ENCODE results near the gene SPEM2. TPM values are rescaled to one million over a fixed set of nuclear protein-coding genes. Genes with fewer than 3 reads are reported as not detected.

The SPEM2 gene
- total and polyA plus RNA-seq, 2 of the 4 experiments (the other 2 are of a cell fraction): not detected

DNA sequence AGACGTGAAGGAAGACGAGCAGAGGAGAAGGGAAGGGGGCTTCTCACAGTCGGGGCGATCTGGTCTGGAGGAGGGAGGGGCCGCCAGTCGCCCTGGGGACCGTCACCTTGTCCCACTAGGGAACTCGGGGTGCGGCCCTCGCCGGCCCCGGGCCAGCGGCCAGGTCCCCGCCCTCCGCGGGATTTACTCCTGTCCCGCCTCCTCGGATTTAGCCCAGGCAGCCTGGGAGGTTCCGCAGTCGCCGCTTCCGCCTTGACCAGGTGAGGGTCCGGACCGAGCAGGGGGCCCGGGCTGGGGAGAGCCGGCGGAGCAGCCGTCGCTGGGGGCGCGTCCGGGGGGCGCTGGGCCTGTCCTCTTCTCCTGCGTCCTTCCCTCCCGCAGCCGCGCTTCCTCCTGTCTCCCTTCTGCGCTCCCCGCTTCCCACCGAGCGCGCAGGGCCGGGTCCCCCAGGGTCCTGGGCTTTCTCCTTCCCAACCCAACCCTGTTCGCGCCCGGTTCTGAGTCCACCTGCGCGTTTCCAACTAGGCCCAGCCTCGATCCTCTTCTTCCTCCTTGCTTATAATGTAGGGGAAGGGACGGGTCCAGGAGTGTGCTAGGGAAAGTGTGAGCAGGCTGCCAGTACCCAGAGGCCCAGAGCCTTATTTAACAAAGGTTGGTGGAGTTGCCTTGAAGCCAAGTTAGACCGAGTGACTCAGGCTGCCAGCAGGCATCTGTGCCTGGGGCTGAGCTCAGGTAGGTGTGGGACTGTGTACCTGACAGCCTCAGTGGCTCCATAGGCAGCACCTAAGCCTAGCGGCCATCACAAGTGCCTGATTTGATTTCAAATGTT is 44.3 kb upstream of the SPEM2 start, which contains the start of gene TNK1:
TNK1 (plus strand) TSS at position 235 of the 829 bp plus-strand sequence. CDS start 1,838 bp downstream, outside the sequence.
- CTCF ChIA-PET: no interaction called here
- H4K20me1 ChIP-seq (ENCODE audit: insufficient read depth, low read length): no peaks in the 10 kb centered on the region
- peak within 1 kb of the TSS; percentile 11; the same call in 1 of the 2 replicates for H3K4me3 ChIP-seq (ENCODE audit: insufficient read depth, low read depth, low read length)
- dilution Hi-C loops (cut with HindIII; ENCODE audit: low sequenced_read_pairs, unreplicated experiment) (no loop called here), intact Hi-C loops (cut with micrococcal nuclease) (no loop called here), in situ Hi-C loops (cut with MboI; ENCODE audit: low sequenced_read_pairs) (no loop called here)
- H2AK9ac ChIP-seq (replicated peaks; ENCODE audit: low read depth, low read length, poor library complexity): peak within 1 kb of the TSS; percentile 57
- no peak within 1 kb of the TSS; a peak in 1 of 4 replicates for H4K8ac ChIP-seq (ENCODE audit: low read depth in 2 of 2, low read length in 2 of 2)
- no peak within 1 kb of the TSS for H3K27ac ChIP-seq (ENCODE audit: insufficient read depth, low read length)
- H3K56ac ChIP-seq (ENCODE audit: extremely low read depth, insufficient read depth, low read length): no peak within 1 kb of the TSS
- no peak for DNase-seq
- no peak for TF ChIP-seq RAD21 (IDR thresholded peaks at IDR 0.05; ENCODE audit: low read length)
- TF ChIP-seq MXI1 (IDR thresholded peaks at IDR 0.05; ENCODE audit: borderline replicate concordance, low read depth, low read length): no peak
- no peak for TF ChIP-seq BHLHE40 (IDR thresholded peaks at IDR 0.05; ENCODE audit: low read depth, low read length)
- no peak for TF ChIP-seq MAZ (IDR thresholded peaks at IDR 0.05; ENCODE audit: borderline replicate concordance, low read depth, low read length)
- no peak within 1 kb of the TSS for H2BK15ac ChIP-seq (ENCODE audit: low read depth, low read length)
- peak within 1 kb of the TSS; percentile 84 for H2AFZ ChIP-seq (replicated peaks; ENCODE audit: low read length, poor library complexity)
- no peak within 1 kb of the TSS for H2BK120ac ChIP-seq (ENCODE audit: low read depth, low read length)
- H4K91ac ChIP-seq (ENCODE audit: insufficient read depth, low read depth, low read length): no peak within 1 kb of the TSS
- peak within 1 kb of the TSS; percentile 3 for H3K4me2 ChIP-seq (ENCODE audit: low read depth, low read length)
- no peak within 1 kb of the TSS for H4K5ac ChIP-seq (ENCODE audit: low read depth, low read length)
- no peaks in the 10 kb centered on the region for H3K79me1 ChIP-seq (ENCODE audit: low read depth in 1 of 2, low read length in 2 of 2)
- peaks cover 8% of the 10 kb centered on the region; the same call in 1 of the 2 replicates for H3K9me3 ChIP-seq (ENCODE audit: control insufficient read depth, insufficient read depth, low read length)
- H3K4ac ChIP-seq (ENCODE audit: low read depth, low read length): no peak within 1 kb of the TSS
- no peak within 1 kb of the TSS for H3K18ac ChIP-seq (ENCODE audit: low read depth, low read length)
- H3K14ac ChIP-seq (replicated peaks; ENCODE audit: low read depth, low read length): no peak within 1 kb of the TSS
- peaks cover 26% of the 10 kb centered on the region for H3K27me3 ChIP-seq (ENCODE audit: control insufficient read depth, insufficient read depth, low read length)
- no peak within 1 kb of the TSS; the same call in 1 of the 2 replicates for H3K9ac ChIP-seq (ENCODE audit: low read depth, low read length)
- BruUV-seq (replicated peaks): no TSS peak
- peaks cover 7% of the 10 kb centered on the region; the same call in 1 of the 2 replicates for H3K4me1 ChIP-seq (ENCODE audit: control insufficient read depth, insufficient read depth, low read length)
- no peak within 1 kb of the TSS for H2BK5ac ChIP-seq (ENCODE audit: low read depth, low read length, poor library complexity, severe bottlenecking)
- peaks cover 2% of the 10 kb centered on the region; the same call in 1 of the 2 replicates for H3K9me1 ChIP-seq (ENCODE audit: insufficient read depth, low read length)
- H3K23ac ChIP-seq (ENCODE audit: low read depth, low read length): no peak within 1 kb of the TSS; the same call in 1 of the 2 replicates
- ATAC-seq (ENCODE audit: low read depth): peak; percentile 4; the same call in 1 of the 2 replicates
- POLR2A ChIA-PET (ENCODE audit: unreplicated experiment): interaction anchor here (0.6 kb wide), 1 partner anchor 12 kb away, joined by 4 read pairs; no protein-coding TSS in a partner anchor
- WGBS, 2 experiments (ENCODE audit: extremely low coverage in 2 of 2, insufficient read length in 1 of 2): 5% methylated on average over 23 of the region's 52 CpGs; no CpG with 5 or more reads in 1 of the 2 experiments
- no peak within 1 kb of the TSS for H2BK20ac ChIP-seq (ENCODE audit: low read depth, low read length)
- H2AK5ac ChIP-seq (ENCODE audit: low read depth, low read length): peak within 1 kb of the TSS; percentile 44; the same call in 1 of the 2 replicates
- no peaks in the 10 kb centered on the region for H3K36me3 ChIP-seq (ENCODE audit: control insufficient read depth, insufficient read depth, low read length)
